ENCODE measurements around the gene KLF15.
"Not testable (repeated sequence)": the region's sequence is repeated elsewhere in the genome, so short reads cannot be mapped to it uniquely, and the experiment has no call there.

The KLF15 gene

DNA sequence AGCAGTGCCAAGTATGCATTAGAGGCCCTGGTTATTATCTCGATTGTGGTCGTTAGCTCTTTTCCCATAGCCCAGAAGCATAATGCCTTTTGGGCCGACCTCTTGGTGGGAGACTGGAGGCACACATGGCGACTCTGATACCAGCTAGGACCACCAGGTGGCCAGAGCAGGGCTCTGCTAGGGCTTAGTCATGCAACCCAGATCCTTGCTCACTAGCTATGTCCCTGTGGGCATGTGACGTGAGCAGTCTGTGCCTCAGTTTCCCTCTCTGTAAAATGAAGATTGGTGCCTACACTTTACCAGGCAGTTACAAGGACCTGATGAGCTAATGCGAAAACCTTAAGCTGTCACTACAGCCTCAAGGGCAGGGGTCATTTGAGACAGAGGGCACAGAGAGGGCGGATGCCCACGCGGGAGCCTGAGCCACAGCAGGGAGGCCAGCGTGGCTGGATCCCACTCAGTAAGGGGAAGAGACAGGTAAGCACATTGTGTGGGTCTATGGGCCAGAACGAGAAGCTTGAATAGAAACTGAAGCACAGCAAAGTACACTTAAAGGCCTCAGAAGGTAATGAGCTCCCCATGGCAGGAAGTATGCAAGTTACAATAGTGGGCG is 8.8 kb downstream of the KLF15 start:
- no peak for DNase-seq (ENCODE audit: low read depth in 2 of 2, low spot score in 1 of 2)

GRCh38 chr3:126347543-126348161 is 9.6 kb downstream of the KLF15 start:
- no peak for DNase-seq (ENCODE audit: low read depth in 2 of 2, low spot score in 1 of 2)

DNA sequence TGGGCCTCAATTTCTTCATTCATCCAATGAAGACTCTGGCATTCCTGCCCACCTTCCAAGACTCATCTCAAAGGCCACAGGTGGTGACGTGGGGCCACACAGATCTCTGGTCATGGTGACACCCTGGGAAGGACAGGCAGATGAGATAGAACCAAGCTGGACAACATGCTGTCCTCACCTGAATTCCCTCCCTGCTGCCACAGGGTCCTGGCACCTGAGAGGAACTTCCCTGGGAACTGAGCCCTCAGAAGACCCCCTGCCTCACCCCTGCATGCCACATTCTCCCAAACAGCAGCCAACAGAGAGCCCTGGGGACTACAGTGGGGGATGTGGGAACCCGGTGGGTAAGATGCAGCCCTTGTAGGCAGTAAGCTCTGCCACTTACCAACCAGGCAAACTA is 10.7 kb downstream of the KLF15 start:
- no peak for DNase-seq (ENCODE audit: low read depth in 2 of 2, low spot score in 1 of 2)

DNA sequence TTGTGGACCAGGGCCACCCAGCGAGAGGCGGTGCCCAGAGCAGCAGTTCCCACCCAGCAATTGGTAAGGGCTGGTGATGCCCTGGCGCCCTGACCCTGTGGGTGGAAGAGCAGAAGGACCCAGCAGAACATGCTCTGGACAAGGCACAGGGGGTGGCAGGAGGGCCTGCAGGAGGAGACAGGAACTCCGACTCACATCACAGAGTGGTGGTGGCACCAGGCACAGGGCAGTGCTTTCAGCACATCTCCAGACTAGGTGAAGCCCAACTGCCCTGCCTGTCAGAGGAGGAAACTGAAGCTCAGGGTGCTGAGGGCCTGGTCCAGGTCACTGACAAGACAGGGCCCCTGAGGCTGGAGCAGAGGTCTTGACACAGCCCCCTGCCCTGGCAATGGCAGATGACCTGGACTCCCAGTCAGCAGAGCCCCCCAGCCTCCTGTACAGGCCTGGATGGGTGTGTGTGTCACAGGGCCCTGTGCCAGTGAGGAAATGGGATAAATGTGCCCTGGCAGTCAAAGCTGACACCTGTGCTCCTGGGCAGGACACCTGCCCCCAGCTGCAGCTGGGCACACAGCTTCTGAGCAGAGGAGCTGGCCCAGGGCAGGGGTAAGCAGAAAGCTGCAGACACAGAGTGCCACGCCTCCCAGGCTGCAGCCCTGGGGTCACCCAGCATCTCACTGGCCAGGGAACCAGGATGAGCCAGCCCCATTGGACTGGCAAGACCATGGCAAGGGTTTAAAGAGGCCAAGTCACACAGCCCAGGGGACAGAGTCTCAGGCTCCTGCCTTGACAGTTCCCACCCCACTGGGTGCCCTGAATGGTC is 11.4 kb downstream of the KLF15 start:
- no peak for DNase-seq (ENCODE audit: low read depth in 2 of 2, low spot score in 1 of 2)

- DNase-seq (ENCODE audit: low read depth in 2 of 2, low spot score in 1 of 2), result no peak
Measured at GRCh38 chr3:126345231-126345630, 12.0 kb downstream of the KLF15 start.

GRCh38 chr3:126344380-126345041 is 12.7 kb downstream of the KLF15 start:
- no peak for DNase-seq (ENCODE audit: low read depth in 2 of 2, low spot score in 1 of 2)

DNA sequence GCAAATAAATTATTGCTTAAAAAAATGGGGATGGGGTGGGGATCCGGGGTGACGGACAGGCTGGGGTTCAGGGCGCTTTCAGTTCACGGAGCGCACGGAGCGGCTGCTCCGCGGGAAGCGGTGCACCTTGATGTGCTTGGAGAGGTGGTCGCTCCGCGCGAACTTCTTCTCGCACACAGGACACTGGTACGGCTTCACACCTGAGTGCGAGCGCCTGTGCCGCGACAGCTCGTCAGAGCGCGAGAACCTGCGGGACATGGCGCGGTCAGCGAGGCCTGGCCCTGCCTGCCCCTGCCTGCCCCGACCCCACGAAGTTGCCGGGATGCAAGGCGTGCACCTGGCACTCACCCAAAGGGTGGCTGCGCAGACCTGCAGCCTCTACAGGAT is 13.6 kb downstream of the KLF15 start:
- DNase-seq (ENCODE audit: low read depth in 2 of 2, low spot score in 1 of 2), result no peak

- no peak for DNase-seq (ENCODE audit: low read depth in 2 of 2, low spot score in 1 of 2)
Measured at GRCh38 chr3:126342991-126343648, 14.1 kb downstream of the KLF15 start.

GRCh38 chr3:126342211-126342610 is 15.0 kb downstream of the KLF15 start:
- DNase-seq (ENCODE audit: low read depth in 2 of 2, low spot score in 1 of 2), result no peak

GRCh38 chr3:126341755-126342150 is 15.5 kb downstream of the KLF15 start:
- no peak for DNase-seq (ENCODE audit: low read depth in 2 of 2, low spot score in 1 of 2)

DNA sequence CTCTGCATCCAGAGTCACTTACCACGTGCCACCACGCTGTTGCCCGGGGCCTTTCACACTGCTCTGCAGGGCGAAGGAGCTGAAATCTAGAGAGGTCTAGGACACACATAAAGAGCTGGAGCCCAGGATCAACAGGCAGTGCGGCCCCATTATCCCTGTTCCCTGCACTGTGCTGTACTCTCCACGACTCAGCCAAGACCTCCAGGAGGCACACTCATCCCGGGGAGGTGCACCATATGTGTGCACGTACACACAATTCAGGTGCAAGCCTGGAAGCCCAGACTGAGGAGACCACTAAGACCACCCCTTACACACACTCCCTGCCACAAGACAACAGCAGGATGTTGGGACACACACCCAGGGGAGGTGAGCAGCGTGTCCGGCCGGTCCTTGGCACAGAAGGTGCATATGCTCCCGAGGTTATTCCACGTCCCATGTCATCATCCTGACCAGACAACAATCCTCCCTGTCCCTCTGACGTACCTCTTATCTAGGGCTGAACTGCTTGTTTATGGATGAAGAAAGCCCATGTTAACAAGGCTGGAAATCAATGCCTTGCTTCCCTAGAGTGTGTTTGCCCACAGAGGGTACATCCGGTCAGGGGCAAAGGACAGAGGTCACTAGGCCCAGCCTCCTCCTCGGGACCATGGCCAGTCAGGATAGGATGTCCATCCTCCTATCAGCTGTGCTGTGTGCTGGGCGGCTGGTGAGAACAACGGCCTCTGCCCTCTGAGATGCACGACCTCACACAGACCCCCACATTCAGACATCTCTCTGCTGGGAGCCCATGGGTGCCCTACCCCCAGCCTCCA is 16.1 kb downstream of the KLF15 start:
- DNase-seq (ENCODE audit: low read depth in 2 of 2, low spot score in 1 of 2), result no peak

- DNase-seq (ENCODE audit: low read depth in 2 of 2, low spot score in 1 of 2), result no peak
Measured at GRCh38 chr3:126340596-126340942, 16.6 kb downstream of the KLF15 start.

GRCh38 chr3:126340081-126340511 is 17.1 kb downstream of the KLF15 start:
- no peak for DNase-seq (ENCODE audit: low read depth in 2 of 2, low spot score in 1 of 2)

DNA sequence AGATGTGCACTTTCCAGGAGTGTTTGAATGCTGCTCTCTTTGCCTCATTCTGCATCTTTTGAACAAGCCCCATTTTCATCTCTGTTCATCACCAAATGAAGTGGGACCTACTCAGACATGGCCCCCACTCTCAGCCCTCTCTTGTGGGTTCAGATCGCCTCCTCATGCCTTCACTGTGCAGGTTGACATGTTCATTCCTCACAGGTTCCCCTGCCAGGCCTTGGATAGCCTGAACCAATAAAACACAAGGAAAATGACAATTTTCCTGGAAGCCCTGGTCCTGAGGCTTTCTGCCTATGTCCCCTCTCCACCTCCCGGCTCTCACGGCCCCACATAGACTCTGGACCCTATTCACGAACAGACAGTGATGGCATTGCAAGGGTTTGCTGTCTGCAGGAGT is 17.7 kb downstream of the KLF15 start:
- DNase-seq (ENCODE audit: low read depth in 2 of 2, low spot score in 1 of 2), result no peak

DNA sequence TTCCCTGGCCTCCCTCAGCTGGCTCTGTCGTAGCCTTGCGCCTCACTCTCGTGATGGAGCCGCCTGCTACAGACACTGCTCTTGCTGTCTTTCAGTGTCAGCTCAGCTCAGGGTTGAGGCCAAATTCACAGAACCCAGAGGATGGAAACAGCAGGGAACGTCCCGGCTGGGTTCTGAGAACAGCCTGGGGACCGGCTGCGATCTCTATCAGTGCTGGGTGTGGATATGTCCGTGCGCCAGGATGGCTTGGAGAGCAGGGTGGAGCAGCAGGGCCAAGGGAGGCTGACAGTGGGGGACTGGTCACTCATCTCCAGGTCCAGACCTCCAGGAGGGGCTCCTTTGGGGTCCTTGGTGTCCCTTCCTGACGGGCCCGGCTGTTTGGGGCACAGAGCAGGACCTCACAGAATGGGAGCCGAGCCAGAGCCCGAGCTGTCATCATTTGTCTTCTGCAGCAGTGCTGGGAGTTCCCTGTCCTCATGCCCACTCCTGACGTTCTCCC is 18.4 kb downstream of the KLF15 start:
- no peak for DNase-seq (ENCODE audit: low read depth in 2 of 2, low spot score in 1 of 2)

GRCh38 chr3:126337980-126338651 is 19.1 kb downstream of the KLF15 start:
- no peak for DNase-seq (ENCODE audit: low read depth in 2 of 2, low spot score in 1 of 2)

- not testable (repeated sequence) for DNase-seq (ENCODE audit: low read depth in 2 of 2, low spot score in 1 of 2)
Measured at GRCh38 chr3:126331812-126332336, 25.3 kb downstream of the KLF15 start.

GRCh38 chr3:126329927-126330725 is 27.1 kb downstream of the KLF15 start:
- no peak for DNase-seq (ENCODE audit: low read depth in 2 of 2, low spot score in 1 of 2)

DNA sequence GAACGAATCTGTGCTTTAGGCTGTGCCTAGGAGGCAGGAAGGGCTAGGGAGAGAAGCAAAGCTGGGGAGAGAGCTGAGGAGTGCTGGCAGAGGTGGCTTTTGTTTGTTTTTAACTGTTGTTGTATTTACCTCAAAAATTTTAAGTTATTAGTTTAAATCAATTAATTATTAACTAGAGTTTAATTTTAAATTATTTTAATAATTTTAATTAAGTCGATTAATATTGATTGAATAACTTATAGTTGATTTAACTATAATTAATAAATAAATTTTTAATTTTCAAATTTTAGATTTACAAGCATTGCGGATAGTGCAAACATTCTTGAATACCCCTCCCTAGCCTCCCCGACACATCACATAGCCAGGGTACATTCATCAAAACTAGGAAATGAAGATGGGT is 30.6 kb downstream of the KLF15 start:
- no peak for DNase-seq (ENCODE audit: low read depth in 2 of 2, low spot score in 1 of 2)

All from stimulated activated CD8-positive, alpha-beta memory T cell treated with anti-CD3 and anti-CD28 coated beads, Interleukin-4, amount 100 ng/mL, for 1 hour (primary cell).